ENCODE results near the gene RRAD.

DNA sequence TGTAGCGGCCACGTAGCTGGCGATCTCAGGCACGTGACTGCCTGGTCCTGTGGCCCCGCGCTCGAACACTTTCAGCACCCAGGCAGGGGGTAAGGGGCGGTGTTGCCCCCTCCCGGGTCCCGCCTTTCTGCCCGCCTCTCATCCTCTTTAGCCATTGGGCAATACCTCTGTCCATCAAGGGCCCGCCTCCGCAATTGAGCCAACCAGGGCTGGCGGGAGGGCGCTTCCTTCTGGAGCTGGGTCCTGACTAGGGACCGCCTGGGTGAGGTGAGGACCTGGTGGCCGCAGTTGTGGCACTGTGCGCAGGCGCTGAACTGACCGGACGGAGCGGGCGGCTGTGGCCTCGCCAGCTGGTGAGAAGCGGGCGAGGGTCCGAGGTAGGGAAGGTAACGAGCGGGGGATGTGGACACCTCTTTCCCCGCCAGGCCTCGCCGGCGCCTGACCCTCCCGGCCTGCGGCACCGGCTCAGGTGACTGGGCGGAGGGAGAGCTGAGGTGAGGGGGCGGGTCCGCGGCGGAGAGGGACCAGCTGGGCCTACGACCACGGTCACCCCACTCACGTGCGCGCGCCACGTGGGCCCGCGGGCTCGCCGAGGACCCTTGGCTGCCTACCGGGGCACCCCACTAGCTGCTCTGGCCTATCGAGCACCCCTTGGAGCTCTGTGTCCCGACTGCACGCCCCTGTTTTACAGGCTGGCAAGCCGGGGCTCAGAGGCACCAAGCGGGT, 44.9 kb downstream of the RRAD start, which contains the start of gene PDP2:
- TF ChIP-seq, protein P1, sequence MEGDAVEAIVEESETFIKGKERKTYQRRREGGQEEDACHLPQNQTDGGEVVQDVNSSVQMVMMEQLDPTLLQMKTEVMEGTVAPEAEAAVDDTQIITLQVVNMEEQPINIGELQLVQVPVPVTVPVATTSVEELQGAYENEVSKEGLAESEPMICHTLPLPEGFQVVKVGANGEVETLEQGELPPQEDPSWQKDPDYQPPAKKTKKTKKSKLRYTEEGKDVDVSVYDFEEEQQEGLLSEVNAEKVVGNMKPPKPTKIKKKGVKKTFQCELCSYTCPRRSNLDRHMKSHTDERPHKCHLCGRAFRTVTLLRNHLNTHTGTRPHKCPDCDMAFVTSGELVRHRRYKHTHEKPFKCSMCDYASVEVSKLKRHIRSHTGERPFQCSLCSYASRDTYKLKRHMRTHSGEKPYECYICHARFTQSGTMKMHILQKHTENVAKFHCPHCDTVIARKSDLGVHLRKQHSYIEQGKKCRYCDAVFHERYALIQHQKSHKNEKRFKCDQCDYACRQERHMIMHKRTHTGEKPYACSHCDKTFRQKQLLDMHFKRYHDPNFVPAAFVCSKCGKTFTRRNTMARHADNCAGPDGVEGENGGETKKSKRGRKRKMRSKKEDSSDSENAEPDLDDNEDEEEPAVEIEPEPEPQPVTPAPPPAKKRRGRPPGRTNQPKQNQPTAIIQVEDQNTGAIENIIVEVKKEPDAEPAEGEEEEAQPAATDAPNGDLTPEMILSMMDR (IDR thresholded peaks at IDR 0.05): no peak
- peak; percentile 61 for TF ChIP-seq POLR2A (IDR thresholded peaks at IDR 0.05)
